ENCODE data around the gene PBXIP1. TPM values are rescaled to one million over a fixed set of nuclear protein-coding genes. Genes with fewer than 3 reads are reported as not detected.

Gene PBXIP1
- total RNA-seq, 6 experiments from 2014 or later: 26.4 to 42.5 (median 28.1) TPM

DNA sequence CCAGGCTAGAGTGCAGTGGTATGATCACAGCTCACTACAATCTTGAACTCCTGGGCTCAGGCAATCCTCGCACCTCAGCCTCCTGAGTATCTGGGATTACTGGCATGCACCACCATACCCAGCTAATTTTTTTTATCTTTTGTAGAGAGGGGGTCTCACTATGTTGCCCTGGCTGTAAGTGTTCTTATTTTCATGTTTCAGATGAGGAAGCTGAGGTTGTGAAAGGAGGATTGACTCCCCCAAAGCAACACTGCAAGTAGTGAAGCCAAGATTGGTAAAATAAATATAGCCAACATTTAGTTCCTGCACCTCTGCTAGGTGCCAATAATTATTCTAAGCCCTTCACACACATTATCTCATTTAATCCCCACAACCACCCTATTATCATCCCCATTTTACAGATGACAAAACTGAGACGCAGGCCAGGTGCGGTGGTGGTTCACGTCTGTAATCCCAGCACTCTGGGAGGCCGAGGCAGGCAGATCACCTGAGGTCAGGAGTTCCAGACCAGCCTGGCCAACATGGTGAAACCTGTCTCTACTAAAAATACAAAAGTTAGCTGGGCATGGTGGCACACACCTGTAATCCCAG is 21.4 kb downstream of the PBXIP1 start:
- no peak for TF ChIP-seq CTCF (IDR thresholded peaks at IDR 0.05)
- Mint-ChIP-seq H3K27ac (no peak overlapping the region), H3K4me3 (no peak overlapping the region), H3K4me1 (ENCODE audit: low read depth) (peaks cover 25% of the 10 kb centered on the region), H3K27me3 (ENCODE audit: insufficient read depth) (no peaks in the 10 kb centered on the region; the same call in 1 of the 2 replicates), H3K9me3 (no peaks in the 10 kb centered on the region), H3K36me3 (ENCODE audit: low read depth) (no peaks in the 10 kb centered on the region)
- no peak for DNase-seq

- Mint-ChIP-seq H3K9me3 (no peaks in the 10 kb centered on the region), H3K27me3 (ENCODE audit: insufficient read depth) (no peaks in the 10 kb centered on the region; the same call in 1 of the 2 replicates), H3K27ac (no peak overlapping the region), H3K4me3 (no peak overlapping the region), H3K36me3 (ENCODE audit: low read depth) (peaks cover 9% of the 10 kb centered on the region; the same call in 1 of the 2 replicates), H3K4me1 (ENCODE audit: low read depth) (0 out of 2 replicates have a peak, but pooled peaks cover 5% of the 10 kb centered on the region)
- TF ChIP-seq CTCF (IDR thresholded peaks at IDR 0.05): no peak
- no peak for DNase-seq
These were observed 23.9 kb downstream of the PBXIP1 start for GRCh38 chr1:154931940-154932487.

DNA sequence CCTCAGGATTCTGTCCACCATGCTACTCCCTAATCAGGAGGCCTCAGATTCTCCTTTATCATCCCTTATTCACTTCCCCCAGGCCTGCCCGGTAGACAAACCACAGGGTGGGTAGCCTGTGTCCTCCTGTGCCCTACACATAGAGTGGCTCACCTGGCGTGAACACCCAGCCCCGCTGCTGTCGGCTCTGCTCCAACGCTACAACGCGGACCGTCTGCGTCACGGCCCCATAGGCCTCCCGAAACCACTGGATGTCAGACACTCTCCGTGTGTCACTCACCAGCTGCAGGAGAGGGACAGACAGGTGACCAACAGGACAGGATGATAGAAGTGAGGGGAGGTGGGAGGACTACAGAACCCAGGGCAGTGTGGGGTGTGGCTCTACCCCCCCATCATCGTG is 29.7 kb downstream of the PBXIP1 start:
- Mint-ChIP-seq H3K4me3 (no peak overlapping the region), H3K36me3 (ENCODE audit: low read depth) (peaks cover 26% of the 10 kb centered on the region), H3K27me3 (ENCODE audit: insufficient read depth) (no peaks in the 10 kb centered on the region; the same call in 1 of the 2 replicates), H3K27ac (no peak overlapping the region), H3K9me3 (no peaks in the 10 kb centered on the region), H3K4me1 (ENCODE audit: low read depth) (no peaks in the 10 kb centered on the region)
- no peak for DNase-seq
- no peak for TF ChIP-seq CTCF (IDR thresholded peaks at IDR 0.05)

DNA sequence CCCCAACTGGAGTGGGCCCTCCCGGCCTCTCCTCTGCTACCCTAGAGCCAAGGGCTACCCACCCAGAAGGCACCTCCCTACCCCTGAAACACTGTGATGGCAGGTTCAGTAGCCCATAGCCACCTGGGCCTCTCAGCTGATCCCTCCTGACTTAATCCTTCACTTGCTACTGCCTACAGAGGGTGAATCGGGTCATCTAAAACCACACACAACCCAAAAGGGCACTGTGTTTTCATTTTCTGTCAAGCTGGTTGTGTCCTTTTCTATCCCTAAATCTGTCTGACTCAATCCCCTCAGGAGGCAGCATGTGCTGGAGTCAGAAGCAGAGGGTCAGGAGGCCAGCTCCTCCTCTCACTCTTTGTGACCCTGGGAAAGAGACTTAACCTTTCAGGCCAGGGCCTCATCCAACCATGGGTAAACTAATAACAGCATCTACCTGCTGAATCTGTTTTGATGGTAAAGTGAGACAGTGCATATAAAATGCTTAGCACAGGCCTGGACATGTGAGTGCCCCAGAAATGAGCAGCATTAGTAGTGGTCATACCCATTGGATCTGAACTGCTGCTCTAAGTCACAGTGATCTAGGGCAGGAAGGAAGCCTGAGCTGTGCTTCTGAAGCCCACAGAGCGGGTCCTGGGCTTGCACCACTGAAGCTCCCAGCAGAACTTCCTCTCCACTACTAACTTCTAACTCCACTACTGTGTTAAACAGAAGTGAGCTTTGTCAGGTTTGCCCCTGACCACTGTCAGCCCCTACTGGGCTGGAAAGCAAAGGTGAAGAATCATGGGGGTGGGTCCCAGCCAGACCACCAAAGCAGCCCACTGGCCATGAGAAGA is 30.3 kb downstream of the PBXIP1 start:
- H3K4me1 Mint-ChIP-seq (ENCODE audit: low read depth): no peaks in the 10 kb centered on the region
- no peaks in the 10 kb centered on the region; the same call in 1 of the 2 replicates for H3K27me3 Mint-ChIP-seq (ENCODE audit: insufficient read depth)
- DNase-seq: no peak
- TF ChIP-seq CTCF (IDR thresholded peaks at IDR 0.05): no peak
- no peak overlapping the region for H3K4me3 Mint-ChIP-seq
- no peaks in the 10 kb centered on the region for H3K9me3 Mint-ChIP-seq
- no peak overlapping the region for H3K27ac Mint-ChIP-seq
- H3K36me3 Mint-ChIP-seq (ENCODE audit: low read depth): peaks cover 26% of the 10 kb centered on the region

- no peak overlapping the region for H3K27ac Mint-ChIP-seq
- H3K4me1 Mint-ChIP-seq (ENCODE audit: low read depth): no peaks in the 10 kb centered on the region
- no peak overlapping the region for H3K4me3 Mint-ChIP-seq
- H3K27me3 Mint-ChIP-seq (ENCODE audit: insufficient read depth): no peaks in the 10 kb centered on the region; the same call in 1 of the 2 replicates
- no peak for DNase-seq
- peaks cover 26% of the 10 kb centered on the region for H3K36me3 Mint-ChIP-seq (ENCODE audit: low read depth)
- TF ChIP-seq CTCF (IDR thresholded peaks at IDR 0.05): no peak
- H3K9me3 Mint-ChIP-seq: no peaks in the 10 kb centered on the region
These were observed 32.2 kb downstream of the PBXIP1 start for GRCh38 chr1:154923695-154924094.
